GM18907 (cell line): Measurements from ENCODE around the gene PDE10A.
A peak's percentile ranks its signal among the peaks of the same experiment; 100 is the strongest.
"Not testable (repeated sequence)": the region's sequence is repeated elsewhere in the genome, so short reads cannot be mapped to it uniquely, and the experiment has no call there.

Experiments used
- ATAC-seq: cut with Tn5 transposase; IDR thresholded peaks from one replicate; pipeline ENCODE4 v1.9.1; 2021; ENCODE audit warnings: mild to moderate bottlenecking, moderate library complexity; ENCODE audit not compliant: unreplicated experiment

PDE10A gene

DNA sequence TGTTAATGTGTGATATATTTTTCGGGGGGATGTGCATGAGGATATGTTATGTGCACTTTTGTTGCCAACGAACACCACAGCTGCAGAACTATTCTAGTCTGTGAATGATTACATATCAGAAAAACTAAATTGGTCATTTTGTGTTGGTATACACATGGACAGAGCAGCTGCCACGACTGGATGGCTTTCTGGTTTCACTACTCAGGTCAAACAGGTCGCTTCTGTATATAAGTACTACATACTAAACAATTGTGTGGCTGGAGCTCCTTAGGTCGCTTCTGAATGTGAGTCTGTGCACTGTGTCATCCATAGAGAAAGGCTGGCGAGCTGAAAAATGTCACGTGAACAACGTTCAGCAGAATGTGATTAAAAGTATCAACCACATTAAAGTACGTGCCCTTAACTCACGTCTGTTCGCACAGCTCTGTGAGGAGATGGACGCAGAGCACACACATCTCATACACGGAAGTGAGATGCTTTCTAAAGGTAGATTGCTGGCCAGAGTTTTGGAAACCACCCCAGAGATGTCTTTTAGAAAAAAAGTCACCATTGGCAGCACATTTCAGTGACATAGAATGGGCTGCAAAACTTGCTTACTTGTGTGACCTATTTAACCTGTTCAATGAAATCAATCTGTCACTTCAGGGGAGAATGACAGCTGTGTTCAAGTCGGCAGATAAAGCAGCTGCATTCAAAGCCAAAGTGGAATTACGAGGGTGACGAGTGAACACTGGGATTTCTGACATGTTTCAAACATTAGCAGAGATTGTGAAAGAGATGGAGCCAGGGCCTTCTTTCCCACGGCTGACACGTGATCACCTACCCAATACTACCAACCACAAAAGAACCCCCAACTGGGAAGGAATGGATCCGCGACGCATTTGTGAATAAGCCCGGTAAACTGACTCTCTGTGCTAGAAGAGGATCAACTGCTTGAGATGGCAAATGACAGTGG, 176.6 kb downstream of the PDE10A start:
- peak; percentile 59 for ATAC-seq

DNA sequence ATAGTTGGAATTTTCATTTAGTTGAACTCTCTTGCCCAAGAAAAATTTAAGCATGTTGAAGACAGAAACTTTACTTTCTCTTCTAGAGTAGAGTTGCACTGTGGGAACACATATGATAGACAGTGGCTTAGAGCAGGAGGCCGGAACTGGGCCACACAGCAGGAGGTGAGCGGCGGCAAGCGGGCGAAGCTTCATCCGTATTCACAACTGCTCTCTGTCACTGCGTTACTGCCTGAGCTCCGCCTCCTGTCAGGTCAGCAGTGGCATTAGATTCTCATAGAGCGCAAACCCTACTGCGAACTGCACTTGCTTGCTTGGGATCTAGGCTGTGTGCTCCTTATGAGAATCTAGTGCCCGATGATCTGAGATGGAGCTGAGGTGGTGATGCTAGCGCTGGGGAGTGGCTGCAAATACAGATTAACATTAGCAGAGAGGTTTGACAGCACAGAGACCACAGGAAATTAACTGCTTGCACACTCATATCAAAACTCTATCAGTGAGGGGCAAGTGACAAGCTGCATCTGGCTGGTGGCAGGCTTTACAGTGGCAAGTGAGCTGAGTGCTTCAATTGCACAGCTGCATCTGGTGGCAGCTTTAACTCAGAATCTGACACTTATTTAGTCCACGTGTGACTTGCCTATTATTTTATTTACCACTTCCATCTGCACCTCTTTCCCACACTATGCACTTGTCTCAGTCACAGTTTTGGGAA, 178.7 kb downstream of the PDE10A start:
- no peak for ATAC-seq

GRCh38 chr6:165481921-165482320, 181.1 kb downstream of the PDE10A start:
- no peak for ATAC-seq

DNA sequence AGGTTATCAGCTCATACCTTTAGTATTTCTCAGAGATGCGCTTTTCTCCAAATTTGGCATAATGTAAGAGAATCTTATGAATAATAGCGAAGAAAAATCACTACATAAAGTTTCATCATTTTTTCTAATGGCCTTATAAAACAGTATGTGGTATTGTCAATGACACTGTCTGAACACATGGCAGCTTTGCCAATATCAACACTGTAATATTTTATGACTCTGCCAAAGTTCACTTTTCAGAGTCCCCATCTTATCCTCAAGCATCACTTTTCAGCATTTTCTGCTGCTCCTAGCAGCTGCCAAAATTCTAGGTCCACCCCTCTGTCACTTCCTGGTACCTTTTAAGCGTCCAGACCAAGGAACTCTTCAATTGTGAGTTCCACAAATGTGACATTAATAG, 182.1 kb downstream of the PDE10A start:
- no peak for ATAC-seq

- no peak for ATAC-seq
These were observed 184.5 kb downstream of the PDE10A start for GRCh38 chr6:165478581-165478980.

DNA sequence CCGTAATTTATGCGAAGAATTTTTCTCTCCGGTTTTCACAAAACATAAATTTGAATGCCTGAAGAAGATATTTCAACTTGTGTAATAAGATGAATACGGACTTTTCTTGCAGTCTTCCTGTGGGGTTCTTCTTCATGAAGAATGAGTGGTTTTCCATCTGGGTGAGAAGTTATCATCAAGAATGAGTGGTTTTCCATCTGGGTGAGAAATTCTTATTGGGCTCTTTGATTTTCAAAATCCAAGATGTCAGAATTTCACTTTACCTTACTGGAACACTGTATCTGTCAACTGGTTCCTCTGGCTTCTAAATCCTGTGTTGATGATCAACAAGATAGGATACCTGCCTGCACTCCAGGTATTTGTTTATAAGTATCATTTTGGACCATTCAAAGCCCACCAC, 193.6 kb downstream of the PDE10A start:
- ATAC-seq = no peak

DNA sequence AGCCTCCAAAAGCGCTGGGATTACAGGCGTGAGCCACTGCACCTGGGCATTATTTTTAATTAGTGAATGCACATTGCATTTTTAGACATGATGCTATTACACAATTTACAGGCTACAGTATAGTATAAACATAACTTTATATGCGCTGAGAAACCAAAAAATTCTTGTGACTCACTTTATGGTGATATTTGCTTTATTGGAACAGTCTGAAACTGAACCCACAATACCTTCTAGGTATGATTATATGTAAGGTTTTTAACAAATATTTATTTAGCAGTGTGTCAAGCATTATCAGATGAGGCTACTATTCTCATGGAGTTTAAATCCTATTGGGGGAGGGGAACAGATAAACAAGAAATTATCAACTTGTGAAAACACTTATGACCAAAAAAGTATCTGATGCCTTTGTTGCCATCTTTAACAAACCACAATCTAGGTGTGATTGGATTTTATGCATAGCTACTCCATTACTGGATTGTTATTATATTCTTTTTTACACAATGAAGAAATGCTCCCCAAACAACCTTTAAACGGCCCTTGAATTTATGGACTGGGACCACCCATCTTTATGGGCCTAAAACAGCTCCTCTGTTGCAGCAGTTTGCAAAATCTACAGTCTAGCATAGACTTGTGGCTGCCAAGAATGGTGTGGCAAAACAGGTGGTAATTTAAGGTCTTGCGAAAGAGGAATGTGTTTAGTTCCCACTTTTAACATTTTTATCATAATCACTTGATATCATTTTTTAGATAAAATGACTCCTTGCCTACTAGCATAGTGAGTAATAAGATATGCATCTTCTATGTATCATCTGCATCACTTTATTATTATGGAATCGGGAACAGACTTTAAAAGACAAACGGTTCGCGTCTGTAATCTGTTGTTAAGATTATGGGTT, 194.5 kb downstream of the PDE10A start:
- no peak for ATAC-seq

DNA sequence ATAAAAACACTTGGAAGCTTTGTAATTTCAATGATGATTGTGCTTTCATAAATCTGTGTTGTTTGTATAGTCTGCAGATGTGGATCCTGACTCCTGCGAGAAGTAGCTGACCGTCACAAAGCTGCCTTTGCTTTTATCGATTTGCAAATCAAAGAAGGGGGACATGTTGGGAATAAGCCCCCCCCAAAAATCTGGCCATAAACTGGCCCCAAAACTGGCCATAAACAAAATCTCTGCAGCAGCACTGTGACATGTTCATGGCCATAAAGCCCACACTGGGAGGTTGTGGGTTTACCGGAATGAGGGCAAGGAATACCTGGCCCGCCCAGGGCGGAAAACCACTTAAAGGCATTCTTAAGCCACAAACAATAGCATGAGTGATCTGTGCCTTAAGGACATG, 199.5 kb downstream of the PDE10A start:
- not testable (repeated sequence) for ATAC-seq

GRCh38 chr6:165459605-165460301, 203.3 kb downstream of the PDE10A start:
- ATAC-seq = not testable (repeated sequence)

GRCh38 chr6:165458134-165458533, 204.9 kb downstream of the PDE10A start:
- no peak for ATAC-seq

- no peak for ATAC-seq
These were observed 206.8 kb downstream of the PDE10A start for GRCh38 chr6:165456286-165456685.

DNA sequence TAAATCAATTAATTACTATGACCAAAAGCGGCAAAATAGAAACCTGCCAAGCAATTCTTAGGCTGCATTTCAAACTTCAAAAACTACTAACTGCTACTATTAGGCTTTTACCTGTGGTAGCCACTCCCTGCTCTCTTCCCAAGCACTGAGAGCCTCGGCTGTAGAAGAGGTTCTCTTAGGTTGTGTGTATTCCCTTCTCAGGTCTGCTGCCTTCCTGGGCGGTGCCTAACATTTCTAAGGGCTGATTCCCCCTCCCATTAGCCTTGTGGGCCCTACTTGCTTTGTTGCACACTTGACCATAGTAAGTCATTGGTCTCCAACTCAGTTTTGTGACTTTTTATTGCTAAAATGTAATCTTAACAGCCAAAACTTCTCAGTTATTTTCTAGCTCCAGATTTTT, 207.6 kb downstream of the PDE10A start:
- ATAC-seq = no peak

DNA sequence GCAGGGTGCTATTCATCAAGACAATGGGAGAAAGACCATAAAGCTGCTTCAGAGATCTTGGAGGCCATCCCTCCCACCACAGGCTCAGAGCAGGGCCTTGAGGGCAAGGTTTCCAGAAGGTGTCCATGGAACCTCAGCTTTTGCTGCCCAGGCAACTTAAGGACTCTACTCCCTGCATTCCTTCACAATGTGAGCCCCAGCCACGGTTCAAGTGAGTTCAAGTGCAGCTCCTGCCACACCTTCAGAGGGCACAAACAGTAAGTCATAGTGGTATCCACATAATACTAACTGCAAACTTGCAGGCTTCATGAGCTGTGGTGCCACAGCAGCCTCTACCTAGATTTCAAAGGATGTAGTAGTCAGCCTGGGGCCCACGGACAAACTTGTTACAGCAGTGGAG, 209.6 kb downstream of the PDE10A start:
- ATAC-seq = no peak

GRCh38 chr6:165451838-165452237, 211.2 kb downstream of the PDE10A start:
- no peak for ATAC-seq

GRCh38 chr6:165448210-165448609, 214.8 kb downstream of the PDE10A start:
- no peak for ATAC-seq

DNA sequence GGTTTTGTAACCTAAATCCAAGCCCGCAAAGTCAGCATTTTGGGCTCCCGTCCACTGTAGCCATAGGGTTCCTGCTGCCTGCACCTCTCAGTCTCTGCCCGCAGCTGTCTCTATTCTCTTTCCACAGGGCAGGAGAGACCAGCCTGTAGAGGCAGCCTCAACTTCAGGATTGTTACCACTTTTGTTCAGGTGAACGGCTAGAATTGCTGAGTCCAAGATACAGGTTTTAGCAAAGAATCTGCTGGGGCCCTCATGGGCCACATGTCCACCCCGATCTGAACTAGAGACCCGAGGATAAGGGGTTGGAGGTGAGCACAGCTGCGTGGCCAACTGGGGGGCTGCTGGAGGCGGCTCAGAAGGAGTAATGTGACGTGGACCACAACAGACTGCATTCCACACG, 215.9 kb downstream of the PDE10A start:
- no peak for ATAC-seq

- no peak for ATAC-seq
These were observed 216.7 kb downstream of the PDE10A start for GRCh38 chr6:165446331-165446730.

DNA sequence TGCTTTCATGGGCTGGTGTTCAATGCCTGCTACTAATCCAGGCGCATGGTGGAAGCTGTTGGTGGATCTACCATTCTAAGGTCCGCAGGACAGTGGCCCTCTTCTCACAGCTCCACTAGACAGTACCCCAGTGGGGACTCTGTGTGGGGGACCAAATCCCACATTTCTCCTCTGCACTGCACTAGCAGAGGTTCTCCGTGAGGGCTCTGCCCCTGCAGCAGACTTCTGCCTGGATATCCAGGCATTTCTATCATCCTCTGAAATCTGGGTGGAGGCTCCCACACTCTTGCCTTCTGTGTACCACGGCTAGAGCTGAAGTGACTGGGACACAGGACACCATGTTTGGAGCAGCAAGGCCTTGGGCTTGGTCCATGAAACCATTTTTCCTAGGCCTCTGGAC, 219.6 kb downstream of the PDE10A start:
- ATAC-seq = no peak

GRCh38 chr6:165441181-165441580, 221.9 kb downstream of the PDE10A start:
- no peak for ATAC-seq

GRCh38 chr6:165439928-165440554, 223.0 kb downstream of the PDE10A start:
- no peak for ATAC-seq
